Mesenchymal stem cell (in vitro differentiated cells and primary cell): ENCODE data around the gene TENM4.
A peak's percentile ranks its signal among the peaks of the same experiment; 100 is the strongest.

ENCODE experiments used
- DNase-seq: peaks from one replicate; pipeline ENCODE4 v3.0.0-alpha.2; 2013
- H2AFZ ChIP-seq: one replicate; pipeline ENCODE4 v1.6.1; 2013; ENCODE audit warnings: low read depth, mild to moderate bottlenecking, control low read depth, inconsistent platforms, low read length, moderate library complexity
- H2AK5ac ChIP-seq: 2 replicates; pipeline ENCODE4 v1.6.1; 2013; ENCODE audit warnings: low read length, moderate library complexity, mild to moderate bottlenecking, inconsistent platforms; ENCODE audit not compliant: severe bottlenecking
- H2BK120ac ChIP-seq: one replicate; pipeline ENCODE4 v1.6.1; 2013; ENCODE audit warnings: low read depth, mild to moderate bottlenecking, inconsistent platforms, low read length, moderate library complexity
- H2BK12ac ChIP-seq, 2 experiments: one replicate each; pipeline ENCODE4 v1.6.1; 2013; ENCODE audit warnings: inconsistent platforms in 2 of 2, low read length in 2 of 2, mild to moderate bottlenecking in 2 of 2, moderate library complexity in 2 of 2, control low read depth in 1 of 2
- H2BK15ac ChIP-seq: one replicate; pipeline ENCODE4 v1.6.1; 2013; ENCODE audit warnings: mild to moderate bottlenecking, low read depth, inconsistent platforms; ENCODE audit not compliant: poor library complexity, severe bottlenecking
- H2BK5ac ChIP-seq: 2 replicates; pipeline ENCODE4 v1.6.1; 2013; ENCODE audit warnings: low read depth, mild to moderate bottlenecking, low read length, control low read depth, inconsistent platforms; ENCODE audit not compliant: poor library complexity, severe bottlenecking
- H3K14ac ChIP-seq, 2 experiments: one replicate each; pipeline ENCODE4 v1.6.1; 2013; ENCODE audit warnings: inconsistent platforms in 2 of 2, low read length in 2 of 2, control low read depth in 1 of 2, mild to moderate bottlenecking in 1 of 2, moderate library complexity in 1 of 2
- H3K18ac ChIP-seq, 2 experiments: one replicate each; pipeline ENCODE4 v1.6.1; 2013; ENCODE audit warnings: inconsistent platforms in 2 of 2, low read length in 2 of 2, control low read depth in 1 of 2, low read depth in 1 of 2, mild to moderate bottlenecking in 1 of 2
- H3K23ac ChIP-seq, 2 experiments: one replicate each; pipeline ENCODE4 v1.6.1; 2013; ENCODE audit warnings: inconsistent platforms in 2 of 2, low read length in 2 of 2, mild to moderate bottlenecking in 2 of 2, moderate library complexity in 2 of 2, control low read depth in 1 of 2
- H3K27ac ChIP-seq: 2 replicates; pipeline ENCODE4 v1.5.1; 2013; ENCODE audit warnings: mild to moderate bottlenecking, moderate library complexity, low read length, control low read depth, inconsistent platforms; ENCODE audit not compliant: poor library complexity, severe bottlenecking
- H3K27me3 ChIP-seq, 2 experiments: 2 replicates each; pipeline versions ENCODE4 v1.6.1 to v1.7.0; 2013; ENCODE audit warnings: low read length in 2 of 2, mild to moderate bottlenecking in 2 of 2, moderate library complexity in 2 of 2, control low read depth in 1 of 2, inconsistent platforms in 1 of 2; ENCODE audit not compliant: control insufficient read depth in 1 of 2, insufficient read depth in 1 of 2
- H3K36me3 ChIP-seq, 2 experiments: 2 replicates each; pipeline versions ENCODE4 v1.6.1 to v1.7.0; 2013; ENCODE audit warnings: low read length in 2 of 2, control low read depth in 1 of 2, inconsistent platforms in 1 of 2, low read depth in 1 of 2, mild to moderate bottlenecking in 1 of 2; ENCODE audit not compliant: insufficient read depth in 2 of 2, control insufficient read depth in 1 of 2
- H3K4ac ChIP-seq, 2 experiments: one replicate each; pipeline ENCODE4 v1.6.1; 2013; ENCODE audit warnings: inconsistent platforms in 2 of 2, low read length in 2 of 2, mild to moderate bottlenecking in 2 of 2, moderate library complexity in 2 of 2, control low read depth in 1 of 2, low read depth in 1 of 2
- H3K4me1 ChIP-seq: 2 replicates; pipeline ENCODE4 v1.6.1; 2013; ENCODE audit warnings: low read depth, low read length, control low read depth; ENCODE audit not compliant: control insufficient read depth, insufficient read depth
- H3K4me2 ChIP-seq: 2 replicates; pipeline ENCODE4 v1.6.1; 2013; ENCODE audit warnings: low read length, mild to moderate bottlenecking, inconsistent platforms; ENCODE audit not compliant: poor library complexity, severe bottlenecking
- H3K4me3 ChIP-seq, 2 experiments: 2 replicates each; pipeline versions ENCODE4 v1.5.1 to v1.7.0; 2013; ENCODE audit warnings: low read length in 2 of 2, mild to moderate bottlenecking in 2 of 2, control low read depth in 1 of 2, low read depth in 1 of 2; ENCODE audit not compliant: insufficient read depth in 1 of 2
- H3K79me1 ChIP-seq: replicated peaks from 2 replicates; pipeline ENCODE4 v1.6.1; 2013; ENCODE audit warnings: mild to moderate bottlenecking, control low read depth, low read length, inconsistent platforms; ENCODE audit not compliant: poor library complexity, severe bottlenecking
- H3K9ac ChIP-seq: 2 replicates; pipeline ENCODE4 v1.7.0; 2013; ENCODE audit warnings: mild to moderate bottlenecking, low read length, moderate library complexity
- H3K9me3 ChIP-seq: 2 replicates; pipeline ENCODE4 v1.7.0; 2013; ENCODE audit warnings: mild to moderate bottlenecking, low read length; ENCODE audit not compliant: control insufficient read depth
- H4K8ac ChIP-seq: one replicate; pipeline ENCODE4 v1.6.1; 2013; ENCODE audit warnings: inconsistent platforms, mild to moderate bottlenecking, low read length, moderate library complexity
- H4K91ac ChIP-seq: one replicate; pipeline ENCODE4 v1.6.1; 2013; ENCODE audit warnings: mild to moderate bottlenecking, low read length, inconsistent platforms
- WGBS: methylation state at CpG from one replicate; pipeline ENCODE4 v1.1.7; 2013; ENCODE audit warnings: mixed read lengths; 5-methylcytosine and 5-hydroxymethylcytosine counted together

Gene TENM4

DNA sequence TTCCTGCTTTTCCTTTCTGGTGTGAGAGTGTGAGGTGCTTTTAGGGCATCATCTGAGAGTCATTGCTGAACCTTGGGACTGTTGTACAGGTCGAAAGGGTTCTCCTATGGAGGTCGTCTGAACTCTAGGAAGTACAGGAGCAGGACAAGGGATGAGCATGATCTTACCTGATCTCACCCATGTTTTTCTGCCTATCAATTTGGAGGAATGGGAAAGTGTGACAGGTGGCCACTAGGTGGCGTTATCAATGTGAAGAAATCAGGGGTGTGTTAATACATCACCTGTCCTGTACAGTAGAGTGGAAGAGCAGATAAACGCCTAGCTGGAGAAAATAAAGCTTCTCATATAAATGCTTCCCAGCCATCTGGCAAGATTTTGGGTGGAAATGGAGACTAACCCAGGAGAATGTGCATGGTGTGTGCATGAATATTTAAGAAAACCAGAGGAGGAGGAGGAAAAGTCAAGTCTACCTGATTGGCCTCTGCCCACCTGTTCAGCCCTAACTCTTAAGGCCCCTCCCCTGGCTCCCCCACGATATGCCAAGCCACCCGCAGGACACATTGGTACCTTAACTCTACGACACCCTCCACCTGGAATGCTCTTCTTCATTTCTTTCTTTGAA, 794.2 kb downstream of the TENM4 start:
- Histone ChIP-seq H3K36me3 (no peaks in the 10 kb centered on the region), H2BK15ac (no peak overlapping the region), H3K27me3 (peaks cover 7% of the 10 kb centered on the region in 2 experiments), H3K4me2 (no peak overlapping the region), H2AFZ (no peak overlapping the region), H3K79me1 (no peaks in the 10 kb centered on the region), H3K4ac (no peak overlapping the region), H3K18ac (no peak overlapping the region), H4K8ac (no peak overlapping the region), H2BK5ac (no peak overlapping the region), H3K27ac (no peak overlapping the region), H2AK5ac (peak overlapping the region; percentile 80), H3K4me3 (no peak overlapping the region), H3K23ac (no peak overlapping the region), H2BK12ac (peak overlapping the region in 1 of 2 experiments; percentile 49), H2BK120ac (no peak overlapping the region), H4K91ac (no peak overlapping the region), H3K14ac (no peak overlapping the region), H3K9ac (no peak overlapping the region), H3K9me3 (no peaks in the 10 kb centered on the region), H3K4me1 (no peaks in the 10 kb centered on the region)
- DNase-seq, result peak; percentile 47
- 26% methylated on average over 6 of the region's 7 CpGs for WGBS

DNA sequence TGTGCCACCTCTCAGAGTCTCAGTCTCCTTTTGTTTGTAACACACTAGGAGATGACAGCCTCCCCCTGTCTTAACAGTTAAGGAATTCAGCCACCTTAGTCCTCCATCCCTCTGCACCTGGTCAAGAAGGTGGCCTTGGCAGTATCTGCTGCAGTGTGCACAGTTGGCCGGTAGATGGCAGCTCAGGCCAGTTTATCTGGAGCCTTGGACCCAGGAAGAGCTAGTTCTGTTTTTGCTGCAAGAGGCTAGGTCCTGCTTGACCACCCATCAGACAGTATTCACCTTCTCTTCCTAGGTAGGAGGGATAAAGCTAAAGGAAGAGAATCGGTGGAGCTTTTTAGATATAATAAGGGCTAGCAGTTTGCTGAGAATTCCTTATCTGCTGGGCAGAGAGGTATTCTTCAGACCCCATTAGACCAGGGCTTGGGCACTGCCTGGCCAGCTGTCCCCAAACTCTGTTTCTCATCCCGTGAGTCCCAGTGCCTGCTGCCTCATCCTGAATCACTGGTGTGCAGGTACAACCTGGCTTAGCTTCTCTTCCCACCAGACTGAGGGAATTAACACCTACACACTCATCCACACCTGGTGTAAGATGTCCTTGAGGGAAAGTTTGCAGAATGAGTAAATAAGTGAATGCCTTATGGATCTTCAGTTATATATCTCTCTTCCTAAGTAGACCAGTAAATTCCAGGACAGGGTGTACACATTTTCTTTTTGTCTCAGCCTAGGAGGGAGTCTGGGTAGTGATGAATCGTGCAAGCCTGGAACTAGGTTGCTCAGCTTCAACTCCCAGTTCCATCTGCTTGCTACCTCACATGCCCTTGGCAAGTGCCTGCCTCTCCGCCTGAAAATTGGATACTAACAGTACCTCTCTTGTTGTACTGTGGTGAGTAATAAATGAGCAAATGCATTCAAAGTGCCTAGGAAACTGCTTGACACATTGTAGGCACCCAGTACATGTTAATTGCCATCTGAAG, 795.3 kb downstream of the TENM4 start:
- Histone ChIP-seq H3K4me3 (no peak overlapping the region), H3K79me1 (no peaks in the 10 kb centered on the region), H2AK5ac (no peak overlapping the region), H2BK5ac (no peak overlapping the region), H3K4me2 (no peak overlapping the region), H4K8ac (peak overlapping the region; percentile 7), H3K9me3 (no peaks in the 10 kb centered on the region), H3K4me1 (no peaks in the 10 kb centered on the region), H2AFZ (no peak overlapping the region), H3K23ac (no peak overlapping the region), H3K4ac (no peak overlapping the region), H3K27me3 (peaks cover 7% of the 10 kb centered on the region in 2 experiments), H3K14ac (no peak overlapping the region), H2BK120ac (no peak overlapping the region), H2BK15ac (no peak overlapping the region), H3K18ac (no peak overlapping the region), H3K9ac (no peak overlapping the region), H4K91ac (no peak overlapping the region), H3K36me3 (no peaks in the 10 kb centered on the region), H3K27ac (no peak overlapping the region), H2BK12ac (no peak overlapping the region)
- peak; percentile 69 for DNase-seq
- WGBS, result 40% methylated on average over 5 of the region's 5 CpGs

DNA sequence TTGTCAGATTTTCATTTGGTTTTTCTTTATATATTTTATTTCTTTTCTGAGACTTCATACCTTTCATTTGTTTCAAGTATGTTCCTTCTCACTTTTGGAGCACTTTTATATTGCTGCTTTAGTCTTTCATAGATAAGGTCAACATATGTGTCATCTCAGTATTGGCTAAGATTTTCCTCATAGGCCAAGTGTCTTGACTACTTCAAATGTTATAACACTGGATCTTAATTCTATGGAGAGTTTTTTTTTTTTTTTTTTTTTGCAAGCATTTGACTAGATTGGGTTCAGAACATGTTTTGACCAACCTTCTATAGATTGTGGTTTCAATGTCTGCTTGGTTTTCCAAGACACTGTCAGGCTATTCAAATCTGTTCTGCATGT, 797.2 kb downstream of the TENM4 start:
- H2BK15ac ChIP-seq, result no peak overlapping the region
- no peak overlapping the region for H3K9ac ChIP-seq
- no peak overlapping the region for H2BK12ac ChIP-seq
- H3K79me1 ChIP-seq, result no peaks in the 10 kb centered on the region
- H3K18ac ChIP-seq, result no peak overlapping the region
- no peak overlapping the region for H2BK5ac ChIP-seq
- no peak overlapping the region for H3K4ac ChIP-seq
- H3K27me3 ChIP-seq, result peaks cover 0 to 7% of the 10 kb centered on the region in 2 experiments
- no peak overlapping the region for H3K4me3 ChIP-seq
- H3K4me2 ChIP-seq, result no peak overlapping the region
- no peak for DNase-seq
- no peak overlapping the region for H4K91ac ChIP-seq
- no peak overlapping the region for H3K14ac ChIP-seq
- no peak overlapping the region for H4K8ac ChIP-seq
- no peak overlapping the region for H2AK5ac ChIP-seq
- no peak overlapping the region for H3K23ac ChIP-seq
- H3K9me3 ChIP-seq, result no peaks in the 10 kb centered on the region
- H3K36me3 ChIP-seq, result no peaks in the 10 kb centered on the region
- no peak overlapping the region for H2AFZ ChIP-seq
- H2BK120ac ChIP-seq, result no peak overlapping the region
- no peaks in the 10 kb centered on the region for H3K4me1 ChIP-seq
- no peak overlapping the region for H3K27ac ChIP-seq

DNA sequence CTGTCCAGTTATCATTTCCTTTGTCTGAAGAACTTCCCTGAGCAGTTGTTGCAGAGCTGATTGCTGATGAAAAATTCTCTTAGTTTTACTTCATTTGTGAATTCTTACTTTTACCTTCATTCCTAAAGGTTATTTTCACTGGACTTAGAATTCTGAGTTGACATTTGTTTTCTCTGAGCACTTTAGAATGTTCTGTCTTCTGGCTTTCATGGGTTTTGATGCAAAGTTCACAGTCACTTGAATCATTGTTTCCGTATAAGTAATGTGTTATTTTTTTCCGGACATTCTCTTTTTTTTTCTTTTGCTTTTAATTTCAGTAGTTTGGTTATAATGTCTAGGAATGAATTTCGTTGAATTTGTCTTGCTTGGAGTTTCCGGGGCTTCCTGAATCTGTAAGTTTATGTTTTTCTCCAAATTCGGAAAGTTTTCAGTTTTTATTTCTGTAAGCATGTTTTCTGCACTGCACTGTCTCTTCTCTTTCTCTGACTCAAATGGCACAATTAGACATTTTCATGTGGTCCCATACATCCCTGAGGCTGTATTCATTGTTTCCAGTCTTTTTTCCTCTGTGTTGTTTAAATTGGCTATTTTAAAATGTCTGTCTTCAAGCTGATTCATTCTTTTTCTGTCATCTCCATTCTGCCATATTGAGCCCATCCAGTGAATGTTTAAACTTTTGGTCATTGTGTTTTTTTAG, 797.7 kb downstream of the TENM4 start:
- H3K14ac ChIP-seq, result no peak overlapping the region
- H2AK5ac ChIP-seq, result no peak overlapping the region
- no peak overlapping the region for H4K91ac ChIP-seq
- no peak overlapping the region for H4K8ac ChIP-seq
- H2BK12ac ChIP-seq, result no peak overlapping the region
- no peak overlapping the region for H3K27ac ChIP-seq
- H2BK5ac ChIP-seq, result no peak overlapping the region
- no peak overlapping the region for H2BK15ac ChIP-seq
- H3K23ac ChIP-seq, result no peak overlapping the region
- DNase-seq, result no peak
- 85% methylated on average over 5 of the region's 5 CpGs for WGBS
- H3K18ac ChIP-seq, result no peak overlapping the region
- no peak overlapping the region for H2AFZ ChIP-seq
- no peak overlapping the region for H2BK120ac ChIP-seq
- H3K27me3 ChIP-seq, result peaks cover 0 to 7% of the 10 kb centered on the region in 2 experiments
- H3K4me1 ChIP-seq, result no peaks in the 10 kb centered on the region
- H3K4ac ChIP-seq, result no peak overlapping the region
- no peaks in the 10 kb centered on the region for H3K79me1 ChIP-seq
- H3K4me3 ChIP-seq, result no peak overlapping the region
- no peak overlapping the region for H3K9ac ChIP-seq
- H3K36me3 ChIP-seq, result no peaks in the 10 kb centered on the region
- no peak overlapping the region for H3K4me2 ChIP-seq
- no peaks in the 10 kb centered on the region for H3K9me3 ChIP-seq
